PFSK-1 (cell line): Measurements from ENCODE around the gene INAFM1.
A peak's percentile ranks its signal among the peaks of the same experiment; 100 is the strongest.

Source experiments
- FOXP2 ChIP-seq: optimal IDR thresholded peaks from 2 replicates; pipeline ENCODE3; 2011; ENCODE audit warnings: borderline replicate concordance, control low read depth, inconsistent platforms; ENCODE audit not compliant: insufficient read depth; ENCODE audit errors: extremely low read length, extremely low read depth
- POLR2AphosphoS5 ChIP-seq: IDR thresholded peaks from 2 replicates; pipeline ENCODE4 v1.6.1; 2012; ENCODE audit warnings: low read depth, mild to moderate bottlenecking, control low read depth, low read length, moderate library complexity
- SIN3A ChIP-seq: IDR thresholded peaks from 2 replicates; pipeline ENCODE4 v1.6.1; 2012; ENCODE audit warnings: mild to moderate bottlenecking, low read length, moderate library complexity, borderline replicate concordance; ENCODE audit not compliant: insufficient read depth
- TAF1 ChIP-seq: IDR thresholded peaks from 2 replicates; pipeline ENCODE4 v1.6.1; 2012; ENCODE audit warnings: low read length, control low read depth, borderline replicate concordance; ENCODE audit not compliant: insufficient read depth
- TF ChIP-seq, protein P1 (sequence below), 2 experiments: IDR thresholded peaks; 2 replicates each; pipeline versions ENCODE4 v1.6.1 to v1.8.0; 2011 to 2012; ENCODE audit warnings: low read depth in 2 of 2, low read length in 2 of 2, control low read depth in 1 of 2, inconsistent platforms in 1 of 2, mild to moderate bottlenecking in 1 of 2, moderate library complexity in 1 of 2; ENCODE audit not compliant: insufficient read depth in 1 of 2

INAFM1 gene

DNA sequence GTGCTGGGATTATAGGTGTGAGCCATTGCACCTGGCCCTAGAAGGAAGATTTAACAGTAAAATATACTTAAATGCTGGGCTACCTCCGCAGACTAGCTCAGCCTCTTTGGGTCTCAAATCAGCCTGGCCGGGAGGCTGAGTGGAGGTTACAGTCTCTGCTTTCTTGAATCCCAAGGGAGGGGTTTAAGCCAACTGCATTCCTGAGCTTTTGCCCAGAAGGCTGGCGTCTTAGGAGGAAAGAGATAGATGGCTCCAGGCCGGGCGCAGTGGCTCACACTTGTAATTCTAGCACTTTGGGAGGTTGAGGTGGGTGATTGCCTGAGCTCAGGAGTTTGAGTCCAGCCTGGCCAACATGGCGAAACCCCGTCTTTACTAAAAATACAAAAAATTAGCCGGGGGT is 34.4 kb downstream of the INAFM1 start:
- TF ChIP-seq SIN3A (no peak), POLR2AphosphoS5 (no peak), TAF1 (no peak), FOXP2 (no peak)
- TF ChIP-seq, protein P1, sequence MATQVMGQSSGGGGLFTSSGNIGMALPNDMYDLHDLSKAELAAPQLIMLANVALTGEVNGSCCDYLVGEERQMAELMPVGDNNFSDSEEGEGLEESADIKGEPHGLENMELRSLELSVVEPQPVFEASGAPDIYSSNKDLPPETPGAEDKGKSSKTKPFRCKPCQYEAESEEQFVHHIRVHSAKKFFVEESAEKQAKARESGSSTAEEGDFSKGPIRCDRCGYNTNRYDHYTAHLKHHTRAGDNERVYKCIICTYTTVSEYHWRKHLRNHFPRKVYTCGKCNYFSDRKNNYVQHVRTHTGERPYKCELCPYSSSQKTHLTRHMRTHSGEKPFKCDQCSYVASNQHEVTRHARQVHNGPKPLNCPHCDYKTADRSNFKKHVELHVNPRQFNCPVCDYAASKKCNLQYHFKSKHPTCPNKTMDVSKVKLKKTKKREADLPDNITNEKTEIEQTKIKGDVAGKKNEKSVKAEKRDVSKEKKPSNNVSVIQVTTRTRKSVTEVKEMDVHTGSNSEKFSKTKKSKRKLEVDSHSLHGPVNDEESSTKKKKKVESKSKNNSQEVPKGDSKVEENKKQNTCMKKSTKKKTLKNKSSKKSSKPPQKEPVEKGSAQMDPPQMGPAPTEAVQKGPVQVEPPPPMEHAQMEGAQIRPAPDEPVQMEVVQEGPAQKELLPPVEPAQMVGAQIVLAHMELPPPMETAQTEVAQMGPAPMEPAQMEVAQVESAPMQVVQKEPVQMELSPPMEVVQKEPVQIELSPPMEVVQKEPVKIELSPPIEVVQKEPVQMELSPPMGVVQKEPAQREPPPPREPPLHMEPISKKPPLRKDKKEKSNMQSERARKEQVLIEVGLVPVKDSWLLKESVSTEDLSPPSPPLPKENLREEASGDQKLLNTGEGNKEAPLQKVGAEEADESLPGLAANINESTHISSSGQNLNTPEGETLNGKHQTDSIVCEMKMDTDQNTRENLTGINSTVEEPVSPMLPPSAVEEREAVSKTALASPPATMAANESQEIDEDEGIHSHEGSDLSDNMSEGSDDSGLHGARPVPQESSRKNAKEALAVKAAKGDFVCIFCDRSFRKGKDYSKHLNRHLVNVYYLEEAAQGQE (IDR thresholded peaks at IDR 0.05; ENCODE audit: insufficient read depth in 1 of 2, low read depth in 2 of 2, low read length in 2 of 2), result no peak

DNA sequence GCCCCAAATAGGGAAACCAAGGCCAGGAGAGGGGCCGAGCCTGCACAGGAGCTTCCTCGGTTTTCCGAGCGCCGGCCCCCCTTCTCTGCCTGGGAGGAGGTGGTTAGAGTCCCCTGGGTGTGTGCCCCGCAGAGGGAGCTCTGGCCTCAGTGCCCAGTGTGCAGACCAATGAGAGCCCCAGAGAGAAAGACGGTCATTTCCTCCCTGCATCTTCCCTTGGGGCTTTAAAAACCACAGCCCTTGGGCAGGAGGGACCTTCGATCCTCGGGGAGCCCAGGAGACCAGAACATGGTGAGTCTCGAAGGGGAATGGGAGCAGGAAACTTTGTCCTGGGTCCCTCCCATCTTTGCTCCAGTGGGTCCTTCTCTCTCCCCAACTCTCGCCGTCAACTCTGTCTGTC is 34.9 kb downstream of the INAFM1 start, which contains the start of gene C5AR1:
Gene C5AR1 (plus strand): TSS at position 254 of the 400 bp plus-strand sequence. CDS start 35 bp downstream, at position 289.
- TF ChIP-seq POLR2AphosphoS5 (no peak), FOXP2 (no peak), SIN3A (no peak), TAF1 (no peak)
- TF ChIP-seq, protein P1 (IDR thresholded peaks at IDR 0.05; ENCODE audit: insufficient read depth in 1 of 2, low read depth in 2 of 2, low read length in 2 of 2), result no peak

DNA sequence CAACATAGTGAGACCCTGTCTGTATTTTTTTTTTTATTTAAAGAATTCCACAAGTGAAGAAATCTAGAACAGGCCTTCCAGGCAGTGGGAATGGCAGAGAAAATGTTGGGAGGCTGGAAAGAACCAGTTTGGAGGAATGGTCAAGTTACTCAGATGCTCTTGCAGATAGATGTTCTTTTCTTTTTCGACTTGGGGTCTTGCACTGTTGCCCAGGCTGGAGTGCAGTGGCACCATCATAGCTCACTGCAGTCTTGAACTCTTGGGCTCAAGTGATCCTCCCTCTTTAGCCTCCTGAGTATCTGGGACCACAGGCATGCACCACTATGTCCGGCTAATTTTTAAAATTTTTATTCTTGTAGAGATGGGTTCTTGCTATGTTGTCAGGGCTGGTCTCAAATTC is 35.6 kb downstream of the INAFM1 start:
- TF ChIP-seq TAF1 (no peak), POLR2AphosphoS5 (no peak), SIN3A (no peak), FOXP2 (no peak)
- TF ChIP-seq, protein P1 (IDR thresholded peaks at IDR 0.05; ENCODE audit: insufficient read depth in 1 of 2, low read depth in 2 of 2, low read length in 2 of 2), result no peak

DNA sequence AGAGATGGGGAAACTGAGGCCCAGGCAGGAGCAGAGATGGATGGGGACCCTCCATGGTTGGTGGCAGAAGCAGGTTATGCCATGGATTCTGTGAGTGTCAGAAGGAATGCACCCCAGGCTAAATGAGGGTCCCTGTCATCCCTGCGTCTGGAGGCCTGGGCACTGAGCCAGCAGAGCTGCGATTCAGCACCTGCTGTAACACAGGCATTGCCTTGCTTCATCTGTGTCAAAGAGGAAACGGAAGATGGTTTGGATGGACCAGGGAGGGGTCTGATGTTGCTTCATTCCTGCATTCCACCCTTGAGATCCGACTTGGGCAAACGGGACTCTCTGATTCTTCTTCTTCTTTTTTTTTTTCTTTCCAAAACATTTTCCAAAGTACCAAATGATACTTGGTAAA is 36.1 kb downstream of the INAFM1 start:
- TF ChIP-seq FOXP2 (peak; percentile 42), TAF1 (no peak), SIN3A (no peak)
- TF ChIP-seq, protein P1 (IDR thresholded peaks at IDR 0.05; ENCODE audit: insufficient read depth in 1 of 2, low read depth in 2 of 2, low read length in 2 of 2), result no peak

DNA sequence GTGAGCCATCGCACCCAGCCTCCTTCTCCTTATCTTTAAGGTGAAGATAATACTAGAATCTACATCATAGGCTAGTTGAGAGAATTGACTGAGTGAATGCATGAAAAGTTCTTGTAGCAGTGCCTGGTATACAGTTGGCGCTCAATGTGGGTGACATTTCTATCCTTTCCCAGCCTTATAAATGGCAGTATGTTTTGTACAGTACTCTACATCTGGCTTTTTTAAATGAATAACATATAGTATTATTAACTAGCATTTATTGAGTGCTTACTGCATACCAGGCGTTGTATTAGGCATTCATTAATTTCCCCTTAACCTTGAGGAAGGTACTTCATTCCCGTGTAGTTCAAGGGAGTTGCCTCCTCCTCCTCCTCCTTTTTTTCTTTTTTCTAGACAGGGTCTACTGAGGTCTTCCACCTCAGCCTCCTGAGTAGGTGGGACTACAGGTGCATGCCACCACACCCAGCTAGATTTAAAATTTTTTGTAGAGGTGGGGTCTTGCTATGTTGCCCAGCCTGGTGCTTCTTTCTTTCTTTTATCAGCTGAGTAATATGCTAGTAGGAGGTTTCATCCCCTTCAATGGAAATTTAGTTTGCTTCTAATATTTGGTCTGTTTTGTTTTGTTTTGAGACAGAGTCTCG is 37.8 kb downstream of the INAFM1 start:
- no peak for TF ChIP-seq POLR2AphosphoS5
- TF ChIP-seq, protein P1 (IDR thresholded peaks at IDR 0.05; ENCODE audit: insufficient read depth in 1 of 2, low read depth in 2 of 2, low read length in 2 of 2), result no peak
- TF ChIP-seq SIN3A, result no peak
- no peak for TF ChIP-seq FOXP2
- TF ChIP-seq TAF1, result no peak
